GM19395 (cell line): Measurements from ENCODE around the gene NDUFV1.
A peak's percentile ranks its signal among the peaks of the same experiment; 100 is the strongest.
"Not testable (repeated sequence)": the region's sequence is repeated elsewhere in the genome, so short reads cannot be mapped to it uniquely, and the experiment has no call there.

Experiments
- ATAC-seq: cut with Tn5 transposase; IDR thresholded peaks from one replicate; pipeline ENCODE4 v1.9.1; 2021; ENCODE audit warnings: mild to moderate bottlenecking, moderate library complexity; ENCODE audit not compliant: unreplicated experiment

The NDUFV1 gene

GRCh38 chr11:67626970-67627369, 20.2 kb downstream of the NDUFV1 start:
- ATAC-seq = no peak

GRCh38 chr11:67627441-67627811, 20.7 kb downstream of the NDUFV1 start:
- ATAC-seq = no peak

GRCh38 chr11:67627812-67628624, 21.3 kb downstream of the NDUFV1 start:
- ATAC-seq = no peak

DNA sequence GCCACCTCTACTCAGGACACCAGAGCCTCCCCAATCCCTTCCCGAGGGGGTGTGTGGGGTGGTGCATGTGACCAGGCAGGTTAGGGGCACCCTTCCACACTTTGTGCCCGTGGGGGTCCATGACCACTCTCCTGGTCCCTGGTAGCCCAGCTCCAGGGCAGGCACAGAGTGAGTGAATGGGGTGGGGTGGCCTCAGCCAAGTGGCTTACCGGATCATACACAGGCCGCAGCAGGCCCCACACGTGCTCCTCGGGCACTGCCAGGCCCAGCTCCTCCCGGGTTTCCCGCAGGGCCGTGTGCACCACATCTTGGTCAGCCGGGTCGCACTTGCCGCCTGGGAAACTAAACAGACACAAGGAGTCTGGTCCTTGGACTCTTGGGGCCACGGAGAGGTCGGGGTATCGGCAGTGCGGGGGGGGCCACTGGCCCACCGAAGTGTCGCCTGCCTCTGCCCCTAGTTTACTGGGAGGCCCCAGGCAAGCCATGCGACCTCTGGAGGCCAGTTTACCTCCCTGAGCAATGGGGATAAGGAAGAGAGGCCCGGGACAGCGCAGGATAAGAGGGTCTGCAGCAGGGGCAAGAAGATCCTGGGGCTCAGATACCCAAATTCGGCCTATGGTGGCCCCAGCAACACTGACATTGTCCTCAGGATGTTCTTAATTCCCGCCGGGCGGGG, 22.1 kb downstream of the NDUFV1 start:
- ATAC-seq = no peak

- ATAC-seq = peak; percentile 59
Observed at GRCh38 chr11:67629386-67630227, 22.9 kb downstream of the NDUFV1 start, which contains the start of gene NUDT8. TSS of gene NUDT8 (minus strand) at chr11:67629937. CDS start at chr11:67629911, 26 bp downstream.

- peak; percentile 65 for ATAC-seq
Observed at GRCh38 chr11:67630228-67630942, 23.6 kb downstream of the NDUFV1 start.

DNA sequence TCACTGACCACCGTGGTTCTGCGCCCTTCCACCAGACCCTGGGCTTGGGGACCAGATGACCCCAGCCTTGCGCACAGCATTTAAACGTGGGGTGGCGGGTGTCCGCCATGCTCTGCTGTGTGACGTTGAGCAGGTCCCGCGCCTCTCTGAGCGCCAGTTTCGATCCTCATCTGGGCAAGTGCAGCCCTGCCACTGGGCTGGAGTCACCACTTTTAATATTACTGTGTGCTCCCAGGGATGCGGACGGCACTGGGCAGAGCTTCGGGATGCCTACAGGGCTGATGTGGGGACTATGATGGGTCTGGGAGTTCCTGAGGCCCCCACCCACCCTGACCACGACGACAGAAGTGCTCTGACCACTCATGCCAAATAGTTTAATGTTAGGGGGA, 24.2 kb downstream of the NDUFV1 start:
- ATAC-seq = no peak

- no peak for ATAC-seq
Observed at GRCh38 chr11:67631411-67631810, 24.7 kb downstream of the NDUFV1 start.

DNA sequence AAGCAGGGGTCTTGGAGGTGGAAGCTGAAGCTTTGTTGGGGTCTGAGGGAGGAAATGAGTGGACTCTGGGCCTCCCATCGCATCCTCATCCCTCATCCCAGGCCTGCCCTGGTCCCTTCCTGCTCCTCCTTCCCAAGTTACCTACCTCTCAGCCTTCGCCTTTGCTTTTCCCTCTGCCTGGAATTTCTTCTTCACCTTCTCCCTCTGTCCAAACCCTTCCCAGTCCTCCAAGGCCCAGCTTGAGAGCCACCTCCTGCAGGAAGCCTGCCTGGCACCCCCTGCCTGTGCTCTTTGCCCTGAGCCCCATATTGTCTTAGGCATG, 25.1 kb downstream of the NDUFV1 start:
- no peak for ATAC-seq

DNA sequence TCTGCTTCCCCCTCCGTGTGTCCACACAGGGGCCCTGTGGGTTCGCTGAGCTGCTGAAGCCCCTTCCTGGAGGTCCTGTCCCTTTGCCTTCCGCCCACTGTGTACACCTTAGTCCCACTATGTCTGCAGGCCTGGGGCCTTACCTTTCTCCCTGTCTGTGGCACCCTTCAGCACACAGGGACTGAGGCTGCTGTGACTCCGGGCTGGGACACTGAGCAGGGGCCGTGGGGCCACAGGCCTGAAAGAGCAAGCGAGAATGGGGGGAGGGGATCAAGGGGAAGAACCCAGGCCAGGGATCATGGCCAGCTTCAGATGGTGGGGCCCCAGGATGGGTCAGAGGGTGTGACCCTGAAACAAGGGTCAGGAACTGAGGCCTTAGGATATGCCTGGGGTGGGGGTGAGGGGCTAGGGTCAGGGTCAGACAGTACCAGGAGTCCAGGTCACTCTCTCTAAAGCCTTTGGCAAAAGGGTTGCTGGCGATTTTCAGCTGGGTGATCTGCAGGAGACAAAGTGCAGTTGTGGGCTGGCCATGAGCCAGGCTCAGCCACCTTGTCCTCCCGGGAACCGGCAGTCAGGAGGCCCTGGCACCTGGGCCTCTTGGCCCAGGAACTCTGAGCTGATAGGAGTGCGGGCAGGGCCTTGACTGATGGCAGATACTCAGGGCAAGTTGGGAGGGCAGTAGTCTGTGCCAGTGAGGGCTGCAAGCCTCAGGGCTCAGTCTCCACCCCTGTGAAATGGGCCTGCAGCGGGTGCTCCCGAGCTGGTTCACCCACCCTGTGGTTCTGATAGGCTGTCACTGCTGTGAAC, 25.6 kb downstream of the NDUFV1 start:
- ATAC-seq = no peak

- no peak for ATAC-seq
Observed at GRCh38 chr11:67632982-67633755, 26.4 kb downstream of the NDUFV1 start.

- no peak for ATAC-seq
Observed at GRCh38 chr11:67633758-67634365, 27.1 kb downstream of the NDUFV1 start.

DNA sequence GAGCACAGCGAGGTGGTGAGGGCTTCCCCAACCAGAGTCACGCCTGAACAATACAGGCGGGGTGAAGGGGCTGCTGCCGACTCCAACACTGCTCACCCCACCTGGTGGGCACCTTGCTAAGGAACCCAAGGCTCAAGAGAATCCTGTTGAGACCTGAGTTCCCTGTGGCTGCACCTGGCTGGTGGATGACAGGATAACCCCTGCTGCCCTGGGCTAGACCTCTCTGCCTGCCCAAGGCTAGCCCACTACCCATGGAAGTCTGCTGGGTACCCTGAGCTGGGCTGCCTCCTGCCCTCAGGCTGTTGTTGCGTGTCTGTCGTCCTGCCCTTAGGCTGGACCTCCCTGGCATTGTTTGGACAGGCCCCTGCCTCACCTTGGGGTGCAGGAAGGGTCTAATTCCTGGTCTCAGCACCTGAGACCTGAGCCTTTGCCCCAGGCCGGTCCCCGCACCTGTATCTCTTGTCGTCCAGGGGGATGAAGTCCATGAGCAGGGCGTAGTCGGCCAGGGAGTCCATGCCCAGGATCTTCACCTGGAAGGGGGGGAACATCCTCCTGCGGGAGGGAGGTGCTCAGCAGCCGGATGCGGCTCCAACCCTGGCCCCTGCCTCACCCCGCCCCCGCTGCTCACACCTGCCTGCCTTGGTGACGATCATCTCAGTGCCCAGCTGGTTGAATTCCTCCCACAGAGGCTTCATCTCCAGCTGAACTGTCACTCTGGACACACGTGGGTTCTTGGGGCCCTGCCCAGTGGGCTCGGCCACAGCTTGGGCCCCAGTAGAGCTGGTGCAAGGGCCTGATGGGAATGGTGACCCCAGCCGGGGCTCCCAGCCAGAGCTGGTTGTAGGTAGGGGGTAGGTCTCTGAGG, 27.9 kb downstream of the NDUFV1 start:
- no peak for ATAC-seq

DNA sequence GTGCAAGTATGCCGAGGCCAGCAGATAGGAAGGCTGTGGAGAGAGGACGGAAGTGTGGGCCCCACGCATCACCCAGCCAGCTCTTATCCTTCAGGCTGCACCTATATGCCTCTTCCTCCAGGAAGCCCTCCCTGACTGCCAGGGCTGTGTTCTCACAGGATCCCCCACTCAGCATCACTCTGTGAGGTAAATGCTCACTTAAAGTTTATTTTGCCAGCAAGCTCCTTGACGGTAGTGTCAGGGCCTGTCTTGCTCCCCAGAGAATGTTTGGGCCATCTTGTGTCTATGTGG, 28.4 kb downstream of the NDUFV1 start:
- no peak for ATAC-seq

DNA sequence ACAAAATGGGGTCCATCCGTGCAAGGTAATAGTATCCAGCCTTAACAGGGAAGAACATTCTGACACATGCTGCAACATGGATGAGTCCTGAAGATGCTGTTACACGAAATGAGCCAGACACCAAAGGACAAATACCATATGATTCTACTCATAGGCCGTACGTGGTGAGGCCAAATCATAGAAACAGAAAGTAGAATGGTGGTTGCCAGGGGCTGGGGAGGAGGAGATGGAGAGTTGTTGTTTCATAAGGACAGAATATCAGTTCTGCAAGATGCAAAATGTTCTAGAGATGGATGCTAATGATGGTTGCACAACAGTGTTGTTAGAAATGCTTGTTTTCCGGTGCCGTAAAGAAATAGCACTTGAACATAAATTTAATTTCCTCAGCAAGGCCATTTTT, 30.2 kb downstream of the NDUFV1 start:
- ATAC-seq = no peak

DNA sequence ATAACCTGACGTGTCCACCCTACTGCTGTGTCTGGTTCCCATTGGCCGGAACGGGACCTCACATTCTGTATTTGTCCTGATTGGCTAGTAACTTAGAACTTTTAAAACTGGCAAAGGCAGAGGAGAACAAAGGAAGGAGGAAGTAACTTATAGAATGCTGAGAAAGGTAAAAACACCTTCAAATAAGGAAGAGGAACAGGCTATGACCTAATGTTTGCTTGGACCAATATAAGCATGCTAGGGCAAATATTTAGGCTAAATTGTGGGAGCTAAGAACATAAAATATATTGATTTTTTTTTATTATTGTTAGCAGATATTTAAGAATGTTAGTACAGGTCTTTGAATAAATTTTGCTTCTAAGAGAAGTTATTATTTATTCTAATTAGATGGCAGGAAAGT, 30.7 kb downstream of the NDUFV1 start:
- ATAC-seq = not testable (repeated sequence)

GRCh38 chr11:67638535-67639437, 32.0 kb downstream of the NDUFV1 start:
- ATAC-seq = no peak
